Measurements from ENCODE around the gene KCNG4.
A peak's percentile ranks its signal among the peaks of the same experiment; 100 is the strongest.

Gene KCNG4, protein sequence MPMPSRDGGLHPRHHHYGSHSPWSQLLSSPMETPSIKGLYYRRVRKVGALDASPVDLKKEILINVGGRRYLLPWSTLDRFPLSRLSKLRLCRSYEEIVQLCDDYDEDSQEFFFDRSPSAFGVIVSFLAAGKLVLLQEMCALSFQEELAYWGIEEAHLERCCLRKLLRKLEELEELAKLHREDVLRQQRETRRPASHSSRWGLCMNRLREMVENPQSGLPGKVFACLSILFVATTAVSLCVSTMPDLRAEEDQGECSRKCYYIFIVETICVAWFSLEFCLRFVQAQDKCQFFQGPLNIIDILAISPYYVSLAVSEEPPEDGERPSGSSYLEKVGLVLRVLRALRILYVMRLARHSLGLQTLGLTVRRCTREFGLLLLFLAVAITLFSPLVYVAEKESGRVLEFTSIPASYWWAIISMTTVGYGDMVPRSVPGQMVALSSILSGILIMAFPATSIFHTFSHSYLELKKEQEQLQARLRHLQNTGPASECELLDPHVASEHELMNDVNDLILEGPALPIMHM

DNA sequence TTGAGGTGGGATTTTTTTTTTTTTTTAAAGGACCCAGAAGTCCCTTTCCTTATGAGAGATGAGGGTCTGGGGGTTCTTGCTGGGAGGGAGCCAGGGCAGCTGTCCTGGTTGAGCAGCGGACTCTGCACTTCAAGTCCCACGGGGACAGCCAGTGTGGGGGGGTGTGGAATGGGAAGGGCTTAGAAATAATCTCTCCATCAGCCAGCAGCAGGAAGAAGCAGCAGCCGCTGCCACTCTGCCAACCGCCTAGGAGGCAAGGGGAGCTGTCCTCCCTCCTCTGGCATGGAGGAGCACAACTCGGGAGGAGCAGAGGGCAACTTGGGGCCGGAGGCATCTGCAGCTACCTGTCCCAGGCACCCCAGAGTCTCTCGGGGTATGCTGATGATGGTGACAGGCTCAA lies at the start of gene KCNG4:
Gene KCNG4 (minus strand): TSS at position 104 of the 400 bp plus-strand sequence. CDS start 2,527 bp downstream, outside the sequence.
- no peak for DNase-seq

DNA sequence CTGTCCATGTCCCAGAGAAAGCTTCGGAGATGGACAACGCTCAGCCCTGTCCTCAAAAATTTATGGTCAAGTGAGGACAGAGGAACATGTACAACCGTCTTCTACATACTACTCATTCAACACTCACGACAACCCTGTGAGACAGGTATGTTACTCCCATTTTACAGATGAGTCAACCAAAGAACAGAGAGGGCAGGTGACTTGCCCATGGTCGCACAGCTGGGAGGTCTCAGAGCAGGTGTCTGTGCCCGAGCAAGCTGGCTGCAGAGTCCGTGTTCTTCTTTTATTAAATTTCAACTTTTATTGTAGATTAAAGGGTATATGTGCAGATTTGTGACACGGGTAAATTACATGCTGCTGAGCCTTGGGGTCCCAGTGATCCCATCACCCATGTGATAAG lies 49.1 kb upstream of the KCNG4 start:
- DNase-seq: no peak

DNA sequence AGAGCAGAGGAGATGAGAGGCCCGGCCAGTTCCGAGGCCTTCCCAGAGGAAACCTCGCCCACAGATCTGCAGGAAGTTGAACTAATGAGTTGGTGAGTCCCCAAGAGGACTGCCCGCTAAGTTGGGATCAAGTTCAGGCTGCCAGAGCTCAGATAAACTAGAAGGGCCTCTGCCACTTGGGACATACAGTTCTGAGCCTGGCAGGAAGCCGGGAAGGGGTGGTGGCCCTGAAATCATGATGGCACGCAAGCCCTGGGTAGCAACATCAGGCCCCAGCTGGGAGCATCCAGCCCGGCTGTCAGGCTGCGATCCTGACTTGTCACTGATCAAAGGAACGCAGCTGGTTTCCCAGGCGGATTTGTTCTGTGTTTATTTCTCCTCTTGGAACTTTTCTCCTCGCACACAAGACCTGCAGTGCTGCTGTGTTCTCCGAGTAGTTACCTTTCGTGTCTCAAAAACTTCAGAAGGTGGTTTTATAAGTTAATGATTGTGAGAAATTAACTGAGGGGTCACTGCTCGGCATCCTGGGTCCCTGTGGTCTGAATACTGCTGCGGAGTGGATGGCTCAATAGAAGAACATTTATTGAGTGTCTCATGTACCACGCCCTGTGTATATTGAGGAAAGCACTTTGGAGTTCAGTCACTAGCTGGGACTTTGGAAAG lies 46.9 kb upstream of the KCNG4 start:
- no peak for DNase-seq

DNA sequence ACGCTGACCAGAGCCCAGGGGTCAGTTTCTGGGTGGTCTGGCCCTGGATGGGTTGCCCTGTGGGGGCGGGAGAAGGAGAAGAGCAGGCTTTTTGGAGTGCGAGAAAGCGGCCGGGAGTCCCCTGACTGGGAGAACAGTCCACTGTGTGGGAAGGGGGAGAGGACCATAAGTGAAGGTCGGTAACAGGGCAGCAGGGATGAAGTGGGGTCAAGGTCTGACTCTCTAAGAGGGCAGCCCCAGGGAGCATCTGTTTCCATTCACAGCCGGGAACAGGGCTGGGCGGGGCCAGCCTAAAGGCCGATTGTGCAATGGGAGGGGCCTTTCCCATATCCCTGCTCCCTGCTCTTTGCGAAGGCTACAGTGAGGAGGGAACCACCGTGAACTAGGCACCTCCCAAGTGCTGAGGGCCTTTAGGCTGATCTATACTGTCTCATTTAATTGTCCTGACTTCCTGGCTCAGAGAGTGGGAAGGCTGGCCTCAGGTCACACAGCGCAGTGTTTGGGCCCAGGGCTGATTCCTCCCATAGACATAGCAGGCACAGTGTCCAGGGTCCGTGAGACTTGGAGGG lies 44.4 kb upstream of the KCNG4 start:
- no peak for DNase-seq

DNA sequence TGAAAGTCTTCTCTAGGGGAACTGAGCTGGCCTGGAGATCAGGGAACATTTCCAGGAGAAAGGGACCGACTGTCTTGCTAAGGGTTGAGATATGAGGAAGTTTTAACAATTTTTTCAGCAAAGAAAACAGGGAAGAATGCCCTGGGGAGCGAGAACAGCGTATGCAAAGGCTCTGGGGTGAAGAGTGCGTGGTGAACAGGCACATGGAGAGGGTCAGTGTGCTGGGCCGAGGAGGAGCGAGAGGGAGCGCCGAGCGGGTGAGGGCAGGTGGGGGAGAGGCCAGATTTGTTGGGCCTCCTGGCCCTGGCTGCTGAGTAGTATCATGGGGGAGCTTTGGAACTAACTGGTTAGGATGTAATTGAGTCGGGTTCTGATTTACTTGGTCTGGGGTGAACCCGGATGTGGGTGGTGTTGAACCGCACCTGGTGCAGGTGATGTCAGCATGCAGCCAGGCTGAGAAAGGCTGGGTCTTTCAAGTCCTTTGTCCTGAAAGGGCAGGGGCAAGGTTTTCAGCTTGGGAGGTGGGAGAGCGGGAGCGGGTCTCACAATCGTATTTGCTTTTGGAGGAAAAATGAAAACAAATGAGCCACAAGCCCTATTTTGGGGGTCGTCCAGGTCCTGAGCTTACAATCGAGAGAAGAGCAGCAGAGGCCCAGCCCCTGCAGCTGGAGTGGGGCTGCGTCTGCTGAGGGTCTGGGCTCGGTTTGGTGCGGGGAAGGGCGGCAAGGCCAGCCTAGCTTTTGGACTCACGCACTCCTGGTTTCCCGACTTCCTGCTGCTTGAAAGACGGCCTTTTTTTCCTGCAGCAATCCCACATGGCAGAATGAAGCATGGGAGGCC lies 43.7 kb upstream of the KCNG4 start:
- no peak for DNase-seq

DNA sequence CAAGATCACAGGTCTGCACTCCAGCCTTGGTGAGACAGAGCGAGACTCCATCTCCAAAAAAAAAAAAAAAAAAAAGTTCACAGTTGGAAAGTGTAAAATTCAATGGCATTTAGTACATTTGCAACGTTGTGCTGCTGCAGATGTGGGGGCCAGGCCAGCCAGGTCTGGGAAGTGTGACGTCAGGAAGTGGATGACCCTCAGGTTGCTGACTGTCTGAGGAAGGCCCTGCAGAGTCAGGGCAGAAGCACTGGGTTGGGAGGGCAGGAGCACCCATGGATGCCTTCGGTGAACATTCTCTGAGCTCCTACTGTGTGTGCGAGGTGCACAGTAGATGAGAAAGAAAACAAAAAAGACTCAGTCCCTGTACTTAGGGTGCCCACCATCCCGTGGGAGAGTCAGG lies 42.7 kb upstream of the KCNG4 start:
- no peak for DNase-seq

DNA sequence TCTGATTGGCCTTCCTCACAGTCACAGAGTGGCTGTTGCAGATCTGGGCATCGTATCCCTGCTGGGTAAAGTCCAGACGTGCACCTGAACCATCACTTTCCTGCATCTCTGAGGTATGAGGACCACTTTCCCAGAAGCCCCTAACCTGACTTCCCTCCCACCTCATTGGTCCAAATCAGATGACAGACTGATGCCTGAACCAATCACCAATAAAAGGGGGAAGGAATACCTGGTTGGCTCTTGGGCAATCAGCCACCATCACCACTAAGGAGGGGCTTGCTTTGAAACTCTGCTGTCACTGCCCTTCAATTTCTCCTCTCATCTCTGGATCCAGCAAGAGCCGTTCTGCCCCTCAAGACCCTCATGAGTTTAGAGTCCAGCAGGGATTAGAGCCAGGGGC lies 41.3 kb upstream of the KCNG4 start:
- no peak for DNase-seq

DNA sequence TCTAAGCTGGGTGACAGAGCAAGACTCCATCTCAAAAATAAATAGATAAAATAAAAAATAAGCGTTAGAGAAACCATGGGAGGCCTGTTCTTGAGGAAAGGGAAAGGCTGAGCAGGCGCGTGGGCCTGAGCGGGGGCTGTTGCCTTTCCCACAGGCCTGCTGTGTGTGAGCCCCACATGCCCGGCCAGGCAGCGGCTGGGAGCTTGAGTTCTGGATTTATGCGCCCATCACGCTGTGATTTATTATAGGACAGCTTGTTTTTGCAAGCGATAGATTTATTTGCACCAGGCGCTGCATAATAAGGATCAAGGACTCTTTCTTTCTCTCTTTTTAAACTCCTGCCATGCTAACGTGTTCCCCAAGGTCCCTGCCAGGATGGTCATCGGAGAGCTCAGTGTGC lies 40.1 kb upstream of the KCNG4 start:
- DNase-seq: no peak

DNA sequence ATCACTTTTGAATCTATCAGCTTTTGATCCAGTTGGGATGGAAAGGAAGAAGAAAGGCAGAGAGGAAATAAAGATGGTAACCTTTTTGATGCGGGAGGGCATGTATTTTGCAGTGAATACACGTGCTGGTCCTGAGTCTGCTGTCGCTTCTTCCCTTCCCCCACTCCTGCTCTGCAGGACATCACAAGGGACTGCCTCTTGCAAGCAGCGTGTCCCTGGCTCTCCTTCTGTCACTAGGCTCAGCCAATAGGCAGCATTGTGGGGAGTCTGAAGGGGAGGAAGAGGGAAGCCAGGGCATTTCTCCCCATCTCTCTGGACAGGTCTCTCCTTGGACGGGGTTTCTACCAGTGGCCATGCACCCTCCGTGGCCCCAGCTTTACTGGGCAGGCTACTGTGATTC lies 39.2 kb upstream of the KCNG4 start:
- no peak for DNase-seq

DNA sequence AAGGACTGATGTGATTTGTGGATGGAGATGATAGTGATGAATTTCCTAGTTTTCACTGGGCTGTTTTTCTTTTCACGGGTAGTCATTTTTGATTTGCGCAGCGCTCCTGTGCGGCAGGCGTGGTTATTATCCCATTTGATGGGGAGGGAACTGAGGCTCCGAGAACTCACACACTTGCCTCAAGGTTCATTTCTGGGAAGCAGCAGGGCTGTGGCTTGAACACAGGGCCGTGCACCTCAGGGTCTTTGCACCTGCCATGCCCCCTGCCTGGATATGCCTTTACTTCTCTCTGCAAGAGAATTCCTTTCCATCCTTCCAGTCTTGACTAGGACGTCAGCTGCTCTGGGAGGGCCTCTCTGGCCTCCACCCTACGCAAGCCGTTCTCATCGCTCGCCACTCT lies 38.5 kb upstream of the KCNG4 start:
- DNase-seq: no peak

DNA sequence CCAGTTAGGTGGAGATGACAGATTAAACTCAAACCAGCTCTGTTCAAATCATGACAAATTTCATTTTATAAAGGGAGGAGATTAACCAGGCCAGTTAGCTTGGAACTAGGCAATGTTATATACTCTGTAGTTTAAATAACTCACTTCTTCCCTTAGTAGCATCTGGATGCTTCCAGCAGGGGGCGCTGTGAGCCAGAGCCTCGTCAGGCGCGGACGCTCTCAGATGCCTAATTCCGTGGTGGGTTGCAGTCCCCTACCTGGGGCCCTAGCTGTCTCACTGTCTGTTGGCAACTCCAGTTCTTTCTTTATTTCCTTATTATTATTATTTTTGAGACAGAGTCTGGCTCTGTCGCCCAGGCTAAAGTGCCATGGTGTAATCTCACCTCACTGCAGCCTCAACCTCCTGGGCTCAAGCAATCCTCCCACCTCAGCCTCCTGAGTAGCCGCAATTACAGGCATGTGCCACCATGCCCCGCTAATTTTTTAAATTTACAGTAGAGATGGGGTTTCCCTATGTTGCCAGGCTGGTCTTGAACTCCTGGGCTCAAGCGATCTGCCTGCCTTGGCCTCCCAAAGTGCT lies 37.5 kb upstream of the KCNG4 start:
- peak; percentile 64 for DNase-seq

DNA sequence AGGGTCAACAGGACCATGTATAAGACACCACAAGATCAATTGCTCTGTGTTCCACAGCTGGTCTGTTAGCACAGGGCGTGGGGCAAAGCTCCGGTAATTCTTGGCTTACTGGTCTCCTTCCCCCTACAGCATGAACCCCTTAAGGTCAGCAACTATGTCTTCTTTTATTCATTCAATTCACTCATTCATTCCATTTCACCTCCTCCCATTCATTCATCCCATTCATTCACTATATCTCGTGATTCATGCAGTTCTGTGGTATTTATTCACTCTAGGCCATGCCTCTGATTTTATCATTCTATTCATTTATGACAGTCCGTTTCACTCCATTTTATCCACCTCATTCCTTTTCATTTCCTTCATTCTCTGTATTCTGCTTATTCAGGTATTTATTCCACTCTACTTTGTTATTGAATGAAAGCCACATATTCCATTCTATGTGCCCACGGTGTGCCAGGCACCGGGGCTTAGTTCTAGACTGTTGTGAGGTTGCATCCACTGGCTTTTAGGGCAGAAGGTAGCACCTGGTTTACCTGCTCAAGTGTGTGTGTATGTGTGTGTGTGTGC lies 35.9 kb upstream of the KCNG4 start:
- DNase-seq: no peak

DNA sequence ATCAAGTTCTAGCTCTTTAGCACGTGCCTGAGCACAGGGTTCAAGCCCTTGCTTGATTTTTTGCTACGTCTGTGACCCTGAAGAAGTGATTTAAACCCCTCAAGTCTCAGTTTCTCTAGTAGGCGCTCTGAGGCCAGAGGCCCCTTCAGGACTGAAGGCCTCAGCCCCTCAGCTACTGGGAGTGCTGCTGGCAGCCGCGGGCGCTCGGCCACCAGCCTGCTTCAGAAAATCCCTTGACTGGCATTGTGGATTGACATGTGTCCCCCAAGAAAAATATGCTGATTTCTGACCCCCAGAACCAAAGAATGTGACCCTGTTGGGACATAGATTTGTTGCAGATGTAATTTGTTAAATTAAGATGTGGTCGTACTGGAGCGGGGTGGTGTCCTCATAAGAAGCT lies 34.7 kb upstream of the KCNG4 start:
- no peak for DNase-seq

DNA sequence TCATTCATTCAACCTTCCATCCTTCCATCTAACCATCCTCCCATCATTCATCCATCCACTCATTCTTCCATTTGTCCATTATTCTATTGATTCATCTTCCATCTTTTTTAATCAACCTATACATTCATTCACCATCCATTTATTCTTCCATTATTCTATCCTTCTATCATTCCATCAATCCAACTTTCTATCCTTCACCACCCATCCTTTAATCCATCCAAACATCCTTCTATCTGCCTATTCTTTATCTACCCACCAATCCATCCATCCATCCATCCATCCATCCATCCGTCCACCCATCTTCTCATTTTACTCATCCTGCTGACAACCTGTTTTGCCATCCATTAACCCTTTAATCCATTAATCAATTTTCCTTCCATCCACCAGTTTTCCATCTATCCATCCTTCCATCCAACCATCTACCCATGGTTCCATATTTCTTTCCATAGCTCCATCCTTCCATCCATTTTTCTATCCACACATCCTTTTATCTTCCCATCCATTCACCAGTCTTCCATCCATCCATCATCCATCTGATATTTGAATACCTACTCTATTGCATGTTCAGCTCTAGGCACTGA lies 33.0 kb upstream of the KCNG4 start:
- DNase-seq: no peak

DNA sequence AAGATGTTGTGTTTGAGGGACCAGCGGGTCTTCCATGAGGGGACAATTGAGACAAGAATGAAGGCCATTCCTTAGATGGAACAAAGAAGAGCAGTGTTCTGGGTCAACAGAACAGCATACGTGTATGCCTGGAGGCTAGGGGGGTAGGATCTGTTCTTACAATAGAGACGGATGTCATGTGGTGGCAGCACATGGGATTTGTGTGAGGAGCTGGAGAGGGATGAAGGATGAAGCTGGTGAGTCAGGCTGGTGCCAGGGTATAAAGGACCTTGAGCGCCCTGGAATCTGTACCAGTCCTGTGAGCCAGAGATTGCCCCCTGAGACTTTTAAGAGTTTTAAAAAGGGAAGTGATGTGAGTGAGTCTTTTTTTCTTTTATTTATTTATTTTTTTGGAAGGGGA lies 32.1 kb upstream of the KCNG4 start:
- no peak for DNase-seq

DNA sequence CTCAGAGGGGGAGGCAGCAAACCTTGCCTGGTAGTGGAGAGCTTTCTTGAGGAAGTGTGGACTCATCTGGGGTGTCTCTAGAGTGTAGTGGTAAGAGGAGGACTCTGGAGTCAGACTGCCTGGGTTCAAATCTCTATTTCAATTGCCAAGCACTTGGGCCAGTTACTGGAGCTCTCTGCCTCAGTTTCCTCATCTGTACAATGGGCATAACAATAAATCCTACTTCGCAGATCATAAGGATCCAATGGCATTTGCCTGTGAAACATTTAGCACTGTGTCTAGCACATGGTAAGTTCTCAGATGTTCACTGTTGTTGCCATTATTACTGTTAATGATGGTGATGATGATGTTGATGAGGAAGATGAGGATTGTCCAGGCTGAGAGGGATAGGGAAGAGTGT lies 31.2 kb upstream of the KCNG4 start:
- no peak for DNase-seq

DNA sequence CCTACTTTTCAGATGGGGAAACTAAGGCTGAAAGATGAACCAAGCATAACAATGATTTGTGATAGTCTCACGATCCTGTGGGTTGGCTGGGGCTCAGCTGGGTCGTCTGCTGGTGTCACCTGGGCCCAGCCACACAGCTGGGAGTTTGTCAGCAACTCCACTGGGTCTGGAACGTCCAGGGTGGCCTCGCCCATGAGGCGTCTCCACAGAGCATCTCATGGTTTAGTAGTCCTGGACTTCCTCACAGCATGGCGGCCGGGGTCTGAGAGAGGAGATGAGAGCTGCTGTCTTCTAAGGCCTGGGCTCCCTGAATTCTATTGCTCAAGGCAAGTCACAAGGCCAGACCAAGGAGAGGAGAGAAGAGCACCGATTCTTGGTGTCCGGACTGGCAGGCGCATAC lies 30.7 kb upstream of the KCNG4 start:
- no peak for DNase-seq

DNA sequence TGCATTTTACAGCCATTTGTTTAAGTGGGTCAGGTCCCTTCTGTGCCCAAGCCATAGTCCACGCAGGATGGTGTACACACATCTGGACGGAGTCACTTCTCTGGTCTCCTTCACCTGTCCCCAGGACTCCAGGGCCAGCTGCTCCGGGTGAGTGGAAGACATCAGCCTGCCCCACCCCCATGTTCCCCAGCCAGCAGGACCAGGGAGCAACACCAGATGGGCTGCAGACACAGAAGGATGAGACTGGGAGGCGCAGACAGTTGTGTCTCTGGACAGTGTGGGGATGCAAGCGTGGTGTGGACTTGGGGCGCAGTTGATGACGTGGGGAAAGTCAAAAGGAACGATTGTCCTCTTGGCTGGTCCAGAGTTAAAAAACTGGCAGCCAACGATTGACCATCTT lies 30.3 kb upstream of the KCNG4 start:
- no peak for DNase-seq

DNA sequence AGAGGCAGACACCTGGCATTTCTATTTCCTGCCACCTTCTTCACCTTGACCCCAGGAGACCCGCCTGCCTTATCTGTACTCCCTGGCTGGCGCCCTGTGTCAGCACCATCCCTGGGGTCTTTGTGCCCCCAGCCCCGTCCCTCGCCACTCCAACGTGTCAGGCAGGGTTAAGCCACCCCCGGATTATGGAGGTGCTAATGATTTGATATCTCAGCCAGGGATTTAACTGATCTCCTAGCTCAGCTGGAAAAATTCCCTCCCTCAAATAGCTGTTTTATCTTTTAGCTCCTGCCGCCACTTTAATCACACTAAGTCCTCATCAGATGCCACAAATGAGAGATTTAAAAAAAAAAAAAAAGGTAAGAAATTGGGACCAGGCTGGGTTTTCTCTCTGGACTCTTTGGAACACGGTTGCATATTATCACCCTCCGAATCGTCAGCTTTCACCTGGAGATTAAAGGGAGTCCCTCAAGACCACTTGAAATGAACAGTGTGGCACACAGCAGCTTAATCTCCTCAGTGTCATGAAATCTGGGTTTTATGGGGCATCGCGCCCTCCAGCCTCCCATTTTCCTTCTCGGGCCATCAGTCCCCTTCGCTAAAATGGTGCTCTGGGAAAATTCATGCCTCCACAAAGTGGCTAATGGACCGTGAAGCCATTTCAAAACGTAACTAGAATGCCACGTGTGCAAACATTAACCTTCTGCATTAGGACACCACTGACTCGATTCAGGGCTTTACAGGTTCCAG lies 28.7 kb upstream of the KCNG4 start:
- no peak for DNase-seq

DNA sequence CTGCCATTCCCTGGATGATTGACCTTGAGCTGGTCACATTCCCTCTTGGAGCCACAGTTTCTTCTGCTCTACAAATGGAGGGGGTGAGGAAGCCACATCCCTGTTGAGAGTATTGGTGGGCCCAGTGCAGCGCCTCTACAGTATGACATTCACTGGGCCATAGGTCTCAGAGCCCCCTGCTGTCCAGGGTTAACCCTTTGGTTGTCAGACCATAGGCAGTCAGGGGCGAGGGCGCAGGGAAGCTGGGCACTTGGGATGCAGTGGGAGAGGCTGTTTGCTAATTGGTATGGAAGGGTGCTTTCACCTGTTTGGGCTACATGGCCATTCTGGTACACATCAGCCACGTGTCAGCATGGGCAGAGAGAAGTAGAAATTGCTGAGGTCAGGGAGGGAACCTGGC lies 27.6 kb upstream of the KCNG4 start:
- DNase-seq: no peak

DNA sequence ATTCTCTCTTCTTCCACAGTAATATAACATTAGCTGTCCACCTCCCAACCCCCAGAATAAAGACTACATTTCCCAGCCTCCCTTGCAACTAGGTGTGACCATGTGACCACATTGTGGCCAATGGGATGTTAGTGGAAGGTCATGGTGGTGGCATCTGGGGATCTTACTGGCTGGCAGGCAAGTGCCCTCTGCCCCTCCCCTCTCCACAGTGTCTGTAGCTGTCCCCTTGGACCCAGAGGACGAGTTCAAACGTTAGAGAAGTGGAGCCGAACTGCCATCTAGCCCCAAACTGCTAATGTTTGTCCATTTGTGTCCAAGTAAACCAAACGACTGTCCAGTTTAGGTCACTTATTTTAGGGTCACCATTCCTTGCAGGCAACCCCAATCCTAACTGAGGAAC lies 26.6 kb upstream of the KCNG4 start:
- DNase-seq: peak; percentile 8

All from CD4-positive, alpha-beta T cell treated with Interleukin-4 for 4 hours (primary cell).